Measurements from ENCODE around the gene SFMBT2.
"Not testable (repeated sequence)": the region's sequence is repeated elsewhere in the genome, so short reads cannot be mapped to it uniquely, and the experiment has no call there.

Gene SFMBT2

DNA sequence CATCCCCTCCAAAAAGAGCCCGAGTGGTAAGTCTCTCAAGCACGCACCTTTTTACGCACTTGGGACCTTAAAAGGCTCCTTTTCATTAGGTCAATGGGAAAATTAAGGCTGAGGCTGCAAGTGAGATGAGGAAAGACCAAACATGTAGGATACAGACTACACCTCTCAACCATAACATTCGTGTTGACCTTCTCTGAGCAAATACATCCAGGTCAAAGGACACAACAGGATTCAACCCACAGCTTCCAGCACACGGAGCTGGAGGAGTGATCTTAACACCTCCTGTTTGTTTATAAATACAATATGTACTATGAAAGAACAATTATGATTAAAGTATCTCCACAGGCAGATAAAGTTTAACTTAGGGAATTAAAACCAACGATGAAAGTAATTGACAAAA, 9.7 kb downstream of the SFMBT2 start:
- DNase-seq (ENCODE audit: low read depth) = no peak

DNA sequence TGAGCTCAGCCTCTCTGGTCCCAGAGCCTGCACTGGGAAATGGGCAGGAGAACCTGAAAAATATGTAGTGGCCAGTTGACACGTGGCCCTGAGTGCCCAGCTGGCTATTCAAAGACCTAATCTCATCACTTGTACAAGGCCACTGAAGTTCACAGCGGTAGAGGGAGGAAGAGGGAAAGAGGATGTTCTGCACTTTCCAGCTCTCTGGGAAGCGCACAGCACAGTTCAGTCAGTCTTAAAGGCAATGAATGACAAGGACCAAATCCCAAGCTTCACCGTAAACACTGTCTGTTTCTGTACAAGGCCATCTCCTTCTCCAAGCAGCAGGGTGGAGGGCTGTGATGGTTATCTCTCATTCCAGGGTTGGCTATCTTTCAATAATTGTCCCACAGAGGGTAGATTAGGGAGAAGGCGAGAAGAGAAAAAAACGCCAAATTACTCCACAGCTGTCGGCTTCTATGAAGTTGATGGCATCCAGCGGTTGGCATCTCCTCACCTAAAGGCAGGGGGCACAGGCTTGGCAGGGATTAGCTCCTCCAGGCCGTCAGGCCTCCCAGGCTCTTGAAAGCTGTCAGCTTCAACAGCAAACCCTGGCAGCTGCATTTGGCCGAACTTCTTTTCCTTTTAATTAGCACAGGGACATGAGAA, 10.6 kb downstream of the SFMBT2 start:
- no peak for DNase-seq (ENCODE audit: low read depth)

DNA sequence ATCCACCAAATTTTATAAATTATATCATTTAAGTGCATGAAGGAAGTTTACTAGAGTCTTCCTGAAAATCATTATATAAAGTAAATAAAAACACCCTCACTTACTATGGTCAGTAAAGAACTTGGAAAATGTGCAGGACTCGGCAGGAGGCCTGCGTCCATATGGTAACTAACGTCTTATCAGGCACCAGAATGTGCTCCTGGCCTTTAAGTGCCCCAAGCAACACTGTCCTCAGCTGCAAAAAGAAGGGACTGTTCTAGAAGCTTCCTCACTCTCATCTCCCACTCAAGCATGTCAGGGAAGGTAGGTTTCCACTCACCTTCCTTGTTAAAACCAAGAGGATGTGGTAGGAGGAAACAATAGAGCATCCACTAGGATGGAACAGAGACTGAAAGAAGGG, 11.3 kb downstream of the SFMBT2 start:
- DNase-seq (ENCODE audit: low read depth) = no peak

DNA sequence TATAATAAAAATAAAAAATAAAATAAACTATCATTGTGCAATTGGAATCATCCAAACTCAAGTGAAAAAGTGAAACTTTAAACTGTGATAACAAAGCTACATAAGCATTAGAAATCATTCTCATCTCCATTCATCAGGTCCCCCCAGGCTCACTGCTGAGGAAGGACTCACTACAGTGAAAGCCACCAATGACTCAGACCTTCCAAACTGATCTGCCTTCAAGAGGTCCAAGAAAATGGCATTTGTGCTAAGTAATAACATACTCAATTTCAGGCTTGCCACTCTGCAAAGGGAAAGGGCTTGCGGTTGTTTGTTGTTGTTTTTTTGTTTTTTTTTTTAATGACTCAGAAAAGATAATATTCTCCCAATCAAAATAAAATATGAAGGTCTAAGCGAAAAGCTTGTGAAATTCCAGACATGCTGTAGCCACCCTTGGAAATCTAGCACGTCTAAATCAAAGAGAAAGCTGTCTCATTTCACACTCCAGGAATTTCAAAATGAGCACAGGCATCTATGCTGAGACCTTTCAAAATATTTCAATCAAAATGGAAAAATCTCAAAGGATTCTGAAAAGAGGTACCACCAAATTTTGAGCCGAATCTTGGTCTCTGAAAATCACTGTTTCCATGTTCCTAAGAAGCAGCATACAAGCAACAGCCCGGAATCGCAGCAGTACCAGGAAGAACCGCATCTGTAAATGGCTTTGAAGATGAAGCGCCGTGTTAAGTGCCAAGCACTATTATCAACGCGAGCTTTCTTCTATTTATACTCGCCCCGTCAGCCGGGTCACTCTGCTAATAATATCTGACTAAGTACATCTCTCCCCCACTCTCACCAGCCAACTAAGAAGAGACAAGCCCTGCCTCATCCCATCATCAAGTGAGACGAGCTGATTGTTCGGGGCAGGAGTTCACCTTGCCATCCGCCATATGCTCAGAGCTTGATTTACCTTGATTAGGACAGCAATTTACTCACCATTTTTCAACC, 13.5 kb downstream of the SFMBT2 start:
- no peak for DNase-seq (ENCODE audit: low read depth)

DNA sequence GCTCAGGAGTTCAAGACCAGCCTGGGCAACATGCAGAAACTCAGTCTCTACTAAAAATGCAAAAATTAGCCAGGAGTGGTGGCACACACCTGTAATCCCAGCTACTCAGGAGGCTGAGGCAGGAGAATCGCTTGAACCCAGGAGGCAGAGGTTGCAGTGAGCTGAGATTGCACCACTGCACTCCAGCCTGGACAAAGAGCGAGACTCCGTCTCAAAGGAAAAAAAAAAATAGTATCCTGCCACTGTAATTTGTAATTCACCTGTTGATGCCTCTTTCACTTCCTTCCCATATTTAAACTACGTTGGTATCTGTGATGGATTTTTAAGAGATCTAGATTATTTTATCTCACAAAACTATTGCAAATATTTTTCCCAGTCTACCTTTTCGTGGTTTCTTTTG, 18.5 kb downstream of the SFMBT2 start:
- not testable (repeated sequence) for DNase-seq (ENCODE audit: low read depth)

DNA sequence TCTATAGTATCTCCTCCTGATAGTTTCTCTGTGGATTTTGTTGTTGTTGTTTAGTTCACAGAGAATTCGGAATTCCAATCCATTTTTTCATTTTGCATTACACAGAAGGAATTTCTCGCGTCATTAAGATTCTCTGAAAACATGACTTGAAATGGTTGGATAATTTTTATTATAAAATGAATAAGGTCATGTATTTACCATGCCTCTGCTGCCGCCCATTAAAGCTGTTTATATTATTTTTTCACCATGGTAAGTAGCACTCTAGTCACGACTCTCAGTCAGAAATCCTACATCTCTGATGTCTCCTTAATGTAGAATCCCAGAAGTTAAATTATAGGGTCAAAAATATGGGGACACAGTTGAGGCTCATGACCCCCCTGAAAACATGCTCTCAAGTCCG, 19.1 kb downstream of the SFMBT2 start:
- no peak for DNase-seq (ENCODE audit: low read depth)

DNA sequence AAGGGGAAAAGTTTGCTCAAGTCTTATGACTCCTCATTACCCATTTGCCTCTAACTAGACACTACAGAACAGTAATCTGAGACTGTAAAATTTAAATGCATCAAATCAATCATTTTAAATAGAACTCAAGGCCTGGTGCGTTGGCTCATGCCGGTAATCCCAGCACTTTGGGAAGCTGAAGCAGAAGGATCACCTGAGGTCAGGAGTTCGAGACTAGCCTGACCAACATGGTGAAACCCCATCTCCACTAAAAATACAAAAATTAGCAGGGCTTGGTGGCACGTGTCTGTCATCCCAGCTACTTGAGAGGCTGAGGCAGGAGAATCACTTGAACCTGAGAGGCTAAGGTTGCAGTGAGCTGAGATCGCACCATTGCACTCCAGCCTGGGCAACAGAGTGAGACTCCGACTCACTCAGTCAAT, 20.1 kb downstream of the SFMBT2 start:
- DNase-seq (ENCODE audit: low read depth) = not testable (repeated sequence)

DNA sequence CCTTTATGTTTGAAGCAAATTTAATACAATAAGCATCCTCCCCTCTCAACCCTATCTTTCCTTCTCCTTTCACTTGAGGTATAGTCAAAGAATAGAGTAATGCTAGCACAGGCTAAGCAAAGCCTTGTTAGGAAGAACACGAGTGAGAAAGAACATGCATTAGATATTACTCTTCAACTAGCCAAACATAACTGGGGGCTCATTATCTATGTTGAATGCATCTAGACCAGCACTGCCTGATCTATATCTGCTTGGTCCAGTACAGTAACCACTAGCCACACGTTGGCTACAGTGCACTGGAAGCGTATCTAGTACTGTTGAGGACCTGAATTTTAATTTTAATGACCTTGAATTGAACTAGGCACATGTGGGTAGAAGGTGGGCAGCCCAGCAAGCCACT, 21.0 kb downstream of the SFMBT2 start:
- no peak for DNase-seq (ENCODE audit: low read depth)

DNA sequence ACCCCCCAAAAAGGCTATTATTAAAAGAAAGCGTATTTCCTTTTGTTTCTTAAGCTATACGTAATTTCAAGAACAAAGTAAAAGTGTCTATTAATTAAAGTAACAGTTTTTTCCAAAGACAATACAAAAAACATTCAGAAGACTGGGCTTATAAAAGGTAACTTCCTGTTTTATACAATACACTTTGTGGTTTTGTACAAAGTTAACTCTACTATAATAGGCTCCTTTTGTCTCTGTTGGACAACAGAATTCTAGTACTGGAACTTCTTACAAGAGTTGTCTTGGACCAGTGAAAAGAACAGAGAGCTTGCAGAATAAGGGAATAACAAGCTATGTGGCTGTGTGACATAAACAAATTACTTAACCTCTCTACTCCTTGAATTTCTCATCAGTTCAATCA, 21.5 kb downstream of the SFMBT2 start:
- no peak for DNase-seq (ENCODE audit: low read depth)

DNA sequence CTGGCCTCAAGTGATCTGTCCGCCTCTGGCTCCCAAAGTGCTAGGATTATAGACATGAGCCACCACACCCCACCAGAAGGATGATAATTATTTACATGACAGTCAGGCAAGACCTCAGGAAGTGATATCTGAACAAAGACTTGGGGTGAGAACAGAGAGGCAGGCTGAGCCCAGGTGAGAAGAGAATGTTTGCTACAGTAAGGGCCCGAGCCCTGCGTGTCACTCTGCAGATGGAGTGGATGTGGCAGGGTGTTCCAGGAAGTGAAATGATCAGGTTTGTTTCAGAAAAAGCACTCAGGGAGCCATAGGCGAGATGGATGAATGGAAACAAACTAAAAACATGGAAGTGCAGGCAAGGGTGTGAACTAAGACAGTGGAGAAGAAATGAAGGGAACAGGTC, 22.2 kb downstream of the SFMBT2 start:
- no peak for DNase-seq (ENCODE audit: low read depth)

DNA sequence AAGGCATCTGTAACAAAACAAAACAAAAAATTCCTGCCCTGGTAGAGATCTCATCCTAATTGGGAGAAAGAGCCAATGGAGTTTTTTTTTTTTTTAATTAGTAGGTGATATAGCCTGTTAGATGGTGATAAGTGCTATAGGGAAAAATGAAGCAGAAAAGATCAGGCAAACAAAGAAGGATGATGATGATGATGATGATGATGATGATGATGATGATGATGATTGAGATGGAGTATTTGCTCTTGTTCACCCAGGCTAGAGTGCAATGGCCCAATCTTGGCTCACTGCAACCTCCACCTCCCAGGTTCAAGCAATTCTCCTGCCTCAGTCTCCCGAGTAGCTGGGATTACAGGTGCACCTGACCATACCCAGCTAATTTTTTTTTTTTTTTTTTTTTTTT, 22.7 kb downstream of the SFMBT2 start:
- not testable (repeated sequence) for DNase-seq (ENCODE audit: low read depth)

DNA sequence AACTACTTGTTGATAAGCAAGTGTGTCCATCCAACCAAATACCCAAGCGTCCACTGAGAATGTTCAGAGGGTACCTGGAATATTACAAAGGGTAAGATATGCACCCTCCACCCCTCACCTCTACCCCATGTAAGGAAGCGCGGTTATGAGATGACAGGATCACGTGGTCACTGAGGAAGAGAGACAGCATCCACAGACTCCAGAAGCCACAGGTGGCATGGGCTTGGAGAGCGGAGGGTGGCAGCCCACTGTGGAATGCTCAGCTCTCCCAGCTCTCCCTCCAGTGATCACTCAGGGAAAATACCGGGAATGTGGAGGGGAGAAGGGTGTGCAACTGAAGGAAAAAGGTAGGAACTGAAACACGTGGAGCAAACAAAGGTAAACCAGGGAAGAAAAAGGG, 25.7 kb downstream of the SFMBT2 start:
- DNase-seq (ENCODE audit: low read depth) = no peak

DNA sequence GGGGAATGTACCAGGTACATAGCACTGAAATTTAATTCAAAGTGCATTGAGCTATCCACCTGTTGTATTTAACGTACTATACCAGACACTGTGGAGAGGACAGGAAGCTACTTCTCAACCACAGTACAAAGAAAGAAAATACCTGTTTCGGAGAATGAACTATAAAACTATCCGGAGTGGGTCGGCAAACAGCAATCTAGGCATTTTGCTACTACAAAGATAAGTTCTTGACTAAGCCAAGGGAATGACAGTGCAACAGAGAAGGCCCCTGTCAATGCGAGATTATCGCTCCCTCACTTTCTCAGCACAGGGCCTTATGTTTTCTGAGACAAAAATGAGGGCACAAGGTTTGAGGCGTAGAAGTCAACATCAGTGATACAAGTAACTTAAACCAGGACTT, 27.4 kb downstream of the SFMBT2 start:
- DNase-seq (ENCODE audit: low read depth) = no peak

DNA sequence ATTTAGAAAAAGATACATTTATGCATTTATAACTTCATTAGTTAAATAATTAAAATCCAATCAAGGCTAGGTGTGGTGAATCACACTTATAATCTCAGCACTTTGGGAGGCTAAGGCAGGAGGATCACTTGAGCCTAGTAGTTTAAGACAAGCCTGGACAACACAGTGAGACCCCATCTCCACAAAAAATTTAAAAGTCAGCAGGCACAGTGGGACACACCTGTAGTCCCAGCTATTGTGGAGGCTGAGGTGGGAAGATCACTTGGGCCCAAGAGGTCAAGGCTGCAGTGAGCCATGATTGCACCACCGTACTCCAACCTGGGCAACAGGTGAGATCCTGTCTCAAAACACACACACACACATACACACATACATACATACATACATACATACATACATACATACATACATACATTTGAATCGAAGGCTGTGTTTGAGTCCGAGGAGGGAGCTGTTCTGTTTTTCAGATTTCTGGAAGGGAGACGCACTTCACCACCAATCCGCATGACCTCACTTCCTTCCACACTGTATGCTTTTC, 30.1 kb downstream of the SFMBT2 start:
- DNase-seq (ENCODE audit: low read depth) = no peak

DNA sequence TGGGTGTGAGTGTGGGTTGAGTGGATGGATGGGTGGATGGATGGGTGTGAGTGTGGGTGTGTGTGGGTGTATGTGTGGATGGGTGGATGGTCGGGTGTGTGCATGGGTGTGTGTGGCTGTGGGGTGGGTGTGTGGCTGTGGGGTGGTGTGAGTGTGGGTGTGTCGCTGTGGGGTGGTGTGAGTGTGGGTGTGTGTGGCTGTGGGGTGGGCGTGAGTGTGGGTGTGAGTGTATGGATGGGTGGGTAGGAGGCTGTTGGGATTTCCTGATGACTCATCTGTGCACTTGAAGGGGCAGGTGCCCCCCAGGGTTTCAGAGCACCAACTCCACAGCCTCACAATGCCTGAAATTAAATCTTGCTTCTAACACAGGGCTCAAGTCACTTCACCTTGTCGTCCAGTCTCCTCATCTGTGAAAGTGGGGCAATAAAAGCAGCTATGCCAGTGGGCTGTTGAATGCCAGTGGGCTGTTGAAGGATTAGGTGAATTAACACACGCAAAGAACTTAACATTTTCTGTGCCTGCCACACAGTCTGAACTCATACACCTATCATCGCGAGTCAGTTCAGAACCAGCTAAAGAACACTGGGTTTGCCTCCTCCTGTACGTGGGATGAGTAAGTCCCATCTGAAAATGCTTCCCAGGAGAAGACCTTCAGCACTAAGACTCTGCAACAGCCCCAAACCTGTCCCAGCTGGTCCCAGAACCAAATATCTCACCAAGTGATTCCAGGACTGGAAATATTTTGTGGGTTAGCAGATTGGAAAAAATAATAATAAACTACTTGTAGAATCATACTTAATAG, 32.0 kb downstream of the SFMBT2 start:
- no peak for DNase-seq (ENCODE audit: low read depth)

DNA sequence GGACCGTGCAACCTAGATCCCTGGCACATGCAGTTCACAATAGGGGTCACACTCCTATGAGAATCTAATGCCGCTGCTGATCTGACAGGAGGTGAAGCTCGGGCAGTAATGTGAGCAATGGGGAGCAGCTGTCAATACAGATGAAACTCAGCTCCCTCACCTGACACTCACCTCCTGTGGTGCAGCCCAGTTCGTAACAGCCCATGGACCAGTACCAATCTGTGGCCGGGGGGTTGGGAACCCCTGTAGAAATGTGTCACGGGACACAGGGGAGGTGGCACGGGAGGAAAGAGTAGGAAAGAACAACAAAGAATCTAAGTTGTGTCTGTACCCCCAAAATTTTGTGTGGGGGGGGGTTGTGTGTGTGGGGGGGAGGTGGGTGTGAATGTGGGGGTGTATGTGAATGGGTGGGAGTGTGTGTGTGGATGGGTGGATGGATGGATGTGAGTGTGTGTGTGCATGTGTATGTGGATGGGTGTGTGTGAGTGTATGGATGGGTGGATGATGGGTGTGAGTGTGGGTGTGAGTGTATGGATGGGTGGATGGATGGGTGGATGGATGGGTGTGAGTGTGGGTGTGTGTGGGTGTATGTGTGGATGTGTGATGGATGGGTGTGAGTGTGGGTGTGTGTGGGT, 33.1 kb downstream of the SFMBT2 start:
- DNase-seq (ENCODE audit: low read depth) = no peak

DNA sequence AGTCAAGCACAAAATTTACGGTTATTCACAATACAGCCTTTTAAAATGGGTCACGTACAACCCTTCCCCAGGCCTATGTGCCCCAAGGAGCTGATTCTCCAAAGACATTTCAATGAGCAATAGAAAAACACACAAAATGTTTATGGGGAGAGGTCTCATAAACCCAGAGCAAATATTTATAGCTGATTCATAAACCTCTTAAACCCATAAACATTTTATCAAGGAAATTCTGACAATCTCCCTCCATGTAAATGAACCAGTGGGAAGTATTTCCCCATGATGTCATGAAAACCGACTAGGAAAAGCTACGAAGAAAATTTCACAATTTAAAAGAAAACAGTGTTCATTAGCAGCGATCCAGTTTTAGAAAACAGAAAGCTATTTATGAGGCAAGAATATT, 36.0 kb downstream of the SFMBT2 start:
- no peak for DNase-seq (ENCODE audit: low read depth)

DNA sequence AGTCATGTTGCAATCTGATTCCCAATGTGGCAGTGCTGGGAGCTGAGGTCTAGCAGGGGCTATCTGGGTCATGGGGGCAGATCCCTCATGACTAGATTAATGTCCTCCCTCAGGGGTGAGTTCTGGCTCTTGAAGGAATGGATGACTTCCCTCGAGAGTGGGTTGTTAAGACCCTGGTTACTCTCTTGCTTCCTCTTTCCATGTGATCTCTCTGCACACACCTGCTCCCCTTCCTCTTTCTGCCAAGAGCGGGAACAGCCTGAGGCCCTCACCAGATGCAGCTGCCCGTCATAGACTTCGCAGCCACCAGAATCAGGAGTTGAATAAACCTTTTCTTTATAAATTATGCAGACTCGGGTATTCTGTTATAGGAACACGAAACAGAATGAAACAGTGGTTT, 37.8 kb downstream of the SFMBT2 start:
- DNase-seq (ENCODE audit: low read depth) = no peak

DNA sequence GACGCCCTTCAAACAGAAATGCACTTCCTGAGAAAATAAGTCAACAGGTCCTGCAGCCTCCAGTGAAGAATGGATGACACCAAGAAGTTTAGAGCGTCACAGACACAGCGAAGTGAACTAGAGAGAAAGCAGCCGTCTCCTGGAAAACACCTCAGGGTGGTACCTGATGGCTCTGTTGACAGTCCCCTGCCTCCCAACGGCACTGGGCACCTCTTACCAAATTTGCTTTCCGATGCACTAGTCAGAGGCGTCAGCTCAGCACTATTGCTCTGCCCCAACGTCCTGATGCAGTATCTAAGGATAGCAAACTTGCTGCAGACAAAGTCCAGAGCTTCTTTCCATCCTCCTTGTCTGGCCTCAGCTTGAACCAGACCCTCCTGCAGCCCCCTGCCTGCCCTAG, 38.3 kb downstream of the SFMBT2 start:
- DNase-seq (ENCODE audit: low read depth) = no peak

DNA sequence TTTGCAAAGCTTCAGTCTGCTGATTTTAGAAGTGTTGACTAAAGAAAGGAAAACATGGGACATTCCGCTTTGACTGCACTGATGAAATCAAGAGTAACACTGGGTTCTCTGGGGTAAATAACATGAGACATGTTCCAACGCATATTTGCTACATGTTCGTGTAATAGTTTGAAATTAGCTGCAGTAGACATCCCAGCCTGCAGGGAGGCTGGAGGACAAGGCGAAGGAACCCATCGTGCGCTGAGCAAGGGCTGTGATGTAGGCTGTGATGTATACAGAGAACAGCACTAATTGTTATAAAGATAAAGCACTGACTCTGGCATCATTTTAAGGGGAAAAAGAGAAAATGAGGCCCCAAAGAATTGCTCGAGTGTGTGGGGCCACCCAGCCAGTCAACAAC, 40.3 kb downstream of the SFMBT2 start:
- DNase-seq (ENCODE audit: low read depth) = no peak

DNA sequence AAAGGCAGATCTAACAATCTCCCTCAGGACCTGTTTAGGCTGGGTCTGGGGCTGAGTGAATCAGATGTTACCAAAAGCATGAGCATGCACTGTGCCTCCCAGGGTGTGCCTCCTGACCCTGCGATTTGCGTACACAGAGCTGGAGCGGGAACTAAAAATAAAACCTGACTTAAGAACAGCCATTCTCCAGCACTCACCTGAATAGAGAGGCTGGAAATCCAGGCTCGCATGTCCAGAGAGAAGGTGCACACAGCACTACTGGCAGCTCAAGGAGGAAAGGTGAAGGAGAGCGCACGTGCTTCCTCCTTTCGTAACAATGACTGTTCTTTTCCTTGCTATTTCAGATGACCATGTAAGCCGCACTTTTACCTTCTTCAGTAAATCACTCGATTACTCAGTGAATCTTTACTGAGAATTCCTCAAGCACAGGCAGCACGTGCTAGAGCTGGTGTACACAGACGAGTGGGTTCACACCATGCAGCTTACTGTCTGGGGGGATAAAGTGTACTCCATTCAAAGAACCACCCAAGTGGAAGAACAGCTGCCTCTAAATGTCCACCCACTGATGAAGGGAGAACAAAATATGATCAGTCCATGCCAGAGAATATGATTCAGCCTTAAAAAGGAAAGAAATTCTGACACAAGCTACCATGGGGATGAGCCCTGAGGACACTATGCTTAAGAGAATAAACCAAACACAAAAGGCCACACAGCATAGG, 45.6 kb downstream of the SFMBT2 start:
- DNase-seq (ENCODE audit: low read depth) = no peak

Data from HS-5 (cell line).